ENCODE measurements around the gene MRPS5. TPM values are rescaled to one million over a fixed set of nuclear protein-coding genes. Genes with fewer than 3 reads are reported as not detected.

The MRPS5 gene
- total and polyA plus RNA-seq, 4 donors: 21.7 to 72.9 (median 57.0) TPM

DNA sequence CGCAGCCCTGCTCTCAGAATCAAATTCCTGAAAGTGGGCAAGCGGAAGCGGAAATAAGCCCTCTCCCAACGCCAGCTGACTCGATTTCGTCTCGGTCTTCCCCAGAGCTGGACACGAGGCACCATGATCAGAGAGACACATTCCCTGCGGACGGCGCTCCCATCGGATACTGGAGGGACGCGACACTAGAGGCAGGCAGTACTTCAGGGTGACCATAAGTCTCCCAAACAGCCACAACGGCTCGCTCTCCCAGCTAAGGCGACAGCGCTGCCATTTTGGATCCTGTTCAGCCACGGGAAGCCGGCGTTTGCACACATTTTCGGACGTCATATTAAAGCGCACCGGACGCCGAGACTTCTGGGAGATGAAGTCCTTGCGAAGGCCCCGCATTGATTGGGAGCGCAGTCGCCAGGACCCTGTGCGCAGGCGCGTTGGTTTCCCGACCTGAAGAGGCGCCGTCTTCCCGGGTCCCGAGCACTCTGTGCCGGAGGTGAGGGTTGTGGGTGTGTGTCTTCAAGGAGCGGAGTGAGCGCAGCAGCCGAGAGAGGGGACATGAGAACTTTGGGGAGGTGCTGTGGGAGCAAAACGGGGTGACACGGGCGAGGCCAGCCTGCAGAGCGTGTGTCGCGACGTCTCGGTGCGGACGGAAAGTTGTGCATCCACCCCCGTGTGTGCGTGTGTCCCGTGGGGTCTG, 43.9 kb upstream of the MRPS5 start, which contains the start of gene ZNF2:
ZNF2 (plus strand) TSS at position 439 of the 694 bp plus-strand sequence. CDS start 10,418 bp downstream, outside the sequence.
- peaks cover 0 to 1% (median 0%) of the 10 kb centered on the region in 4 donors for H3K9me3 ChIP-seq (ENCODE audit: control insufficient read depth in 4 of 4, low read length in 3 of 4)
- no peaks in the 10 kb centered on the region for H3K36me3 ChIP-seq (ENCODE audit: control insufficient read depth in 4 of 4, insufficient read depth in 3 of 4, low read depth in 1 of 4, low read length in 3 of 4)
- H3K27me3 ChIP-seq (ENCODE audit: control insufficient read depth in 4 of 4, insufficient read depth in 4 of 4, low read length in 3 of 4): no peaks in the 10 kb centered on the region
- H3K4me1 ChIP-seq (ENCODE audit: control insufficient read depth in 4 of 4, insufficient read depth in 4 of 4, low read length in 3 of 4): peaks cover 2 to 19% (median 18%) of the 10 kb centered on the region in 4 donors
- peak; percentile 96 for DNase-seq (ENCODE audit: low spot score)
- peak within 1 kb of the TSS; percentile 85 to 100 (median 96) for H3K4me3 ChIP-seq (ENCODE audit: low read depth in 1 of 3, low read length in 3 of 3)
- TF ChIP-seq, protein P1, sequence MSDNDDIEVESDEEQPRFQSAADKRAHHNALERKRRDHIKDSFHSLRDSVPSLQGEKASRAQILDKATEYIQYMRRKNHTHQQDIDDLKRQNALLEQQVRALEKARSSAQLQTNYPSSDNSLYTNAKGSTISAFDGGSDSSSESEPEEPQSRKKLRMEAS (IDR thresholded peaks at IDR 0.05): peak; percentile 91
- TF ChIP-seq HNF4A (conservative IDR thresholded peaks at IDR 0.05) (no peak), RXRA (IDR thresholded peaks at IDR 0.05) (peak in 1 of 2 donors; percentile 48), RAD21 (IDR thresholded peaks at IDR 0.05) (no peak), SP1 (IDR thresholded peaks at IDR 0.05) (peak; percentile 47), EGR1 (IDR thresholded peaks at IDR 0.05; ENCODE audit: low read depth in 2 of 2) (peak; percentile 11 to 62), YY1 (IDR thresholded peaks at IDR 0.05) (peak; percentile 99), FOXA2 (IDR thresholded peaks at IDR 0.05) (no peak), NR2F2 (IDR thresholded peaks at IDR 0.05) (peak; percentile 48), GABPA (IDR thresholded peaks at IDR 0.05 in 1 of 2, conservative IDR thresholded peaks at IDR 0.05 in 1 of 2) (peak; percentile 90 to 96), HNF4G (IDR thresholded peaks at IDR 0.05) (no peak), JUND (IDR thresholded peaks at IDR 0.05) (peak; percentile 13 to 23), ZBTB33 (IDR thresholded peaks at IDR 0.05) (peak; percentile 96), TAF1 (conservative IDR thresholded peaks at IDR 0.05) (peak; percentile 81), REST (IDR thresholded peaks at IDR 0.05) (peak; percentile 64), FOXA1 (IDR thresholded peaks at IDR 0.05) (no peak)
- TF ChIP-seq, protein P2, sequence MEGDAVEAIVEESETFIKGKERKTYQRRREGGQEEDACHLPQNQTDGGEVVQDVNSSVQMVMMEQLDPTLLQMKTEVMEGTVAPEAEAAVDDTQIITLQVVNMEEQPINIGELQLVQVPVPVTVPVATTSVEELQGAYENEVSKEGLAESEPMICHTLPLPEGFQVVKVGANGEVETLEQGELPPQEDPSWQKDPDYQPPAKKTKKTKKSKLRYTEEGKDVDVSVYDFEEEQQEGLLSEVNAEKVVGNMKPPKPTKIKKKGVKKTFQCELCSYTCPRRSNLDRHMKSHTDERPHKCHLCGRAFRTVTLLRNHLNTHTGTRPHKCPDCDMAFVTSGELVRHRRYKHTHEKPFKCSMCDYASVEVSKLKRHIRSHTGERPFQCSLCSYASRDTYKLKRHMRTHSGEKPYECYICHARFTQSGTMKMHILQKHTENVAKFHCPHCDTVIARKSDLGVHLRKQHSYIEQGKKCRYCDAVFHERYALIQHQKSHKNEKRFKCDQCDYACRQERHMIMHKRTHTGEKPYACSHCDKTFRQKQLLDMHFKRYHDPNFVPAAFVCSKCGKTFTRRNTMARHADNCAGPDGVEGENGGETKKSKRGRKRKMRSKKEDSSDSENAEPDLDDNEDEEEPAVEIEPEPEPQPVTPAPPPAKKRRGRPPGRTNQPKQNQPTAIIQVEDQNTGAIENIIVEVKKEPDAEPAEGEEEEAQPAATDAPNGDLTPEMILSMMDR (IDR thresholded peaks at IDR 0.05; ENCODE audit: low read depth, low read length, missing input control): no peak
- TF ChIP-seq, protein P3, sequence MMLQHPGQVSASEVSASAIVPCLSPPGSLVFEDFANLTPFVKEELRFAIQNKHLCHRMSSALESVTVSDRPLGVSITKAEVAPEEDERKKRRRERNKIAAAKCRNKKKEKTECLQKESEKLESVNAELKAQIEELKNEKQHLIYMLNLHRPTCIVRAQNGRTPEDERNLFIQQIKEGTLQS (IDR thresholded peaks at IDR 0.05): no peak
- under 1% methylated on average over 56 of the region's 56 CpGs for WGBS
- peak within 1 kb of the TSS; percentile 91 to 94 for H3K9ac ChIP-seq (ENCODE audit: low read depth in 1 of 2, low read length in 2 of 2)
- peak within 1 kb of the TSS; percentile 94 to 97 for H3K27ac ChIP-seq (ENCODE audit: low read depth in 1 of 2, low read length in 2 of 2)
